ENCODE results near the gene PRPS1. TPM values are rescaled to one million over a fixed set of nuclear protein-coding genes. Genes with fewer than 3 reads are reported as not detected.

The PRPS1 gene
- total RNA-seq, 1 donor from 2014 or later: 68.6 TPM

DNA sequence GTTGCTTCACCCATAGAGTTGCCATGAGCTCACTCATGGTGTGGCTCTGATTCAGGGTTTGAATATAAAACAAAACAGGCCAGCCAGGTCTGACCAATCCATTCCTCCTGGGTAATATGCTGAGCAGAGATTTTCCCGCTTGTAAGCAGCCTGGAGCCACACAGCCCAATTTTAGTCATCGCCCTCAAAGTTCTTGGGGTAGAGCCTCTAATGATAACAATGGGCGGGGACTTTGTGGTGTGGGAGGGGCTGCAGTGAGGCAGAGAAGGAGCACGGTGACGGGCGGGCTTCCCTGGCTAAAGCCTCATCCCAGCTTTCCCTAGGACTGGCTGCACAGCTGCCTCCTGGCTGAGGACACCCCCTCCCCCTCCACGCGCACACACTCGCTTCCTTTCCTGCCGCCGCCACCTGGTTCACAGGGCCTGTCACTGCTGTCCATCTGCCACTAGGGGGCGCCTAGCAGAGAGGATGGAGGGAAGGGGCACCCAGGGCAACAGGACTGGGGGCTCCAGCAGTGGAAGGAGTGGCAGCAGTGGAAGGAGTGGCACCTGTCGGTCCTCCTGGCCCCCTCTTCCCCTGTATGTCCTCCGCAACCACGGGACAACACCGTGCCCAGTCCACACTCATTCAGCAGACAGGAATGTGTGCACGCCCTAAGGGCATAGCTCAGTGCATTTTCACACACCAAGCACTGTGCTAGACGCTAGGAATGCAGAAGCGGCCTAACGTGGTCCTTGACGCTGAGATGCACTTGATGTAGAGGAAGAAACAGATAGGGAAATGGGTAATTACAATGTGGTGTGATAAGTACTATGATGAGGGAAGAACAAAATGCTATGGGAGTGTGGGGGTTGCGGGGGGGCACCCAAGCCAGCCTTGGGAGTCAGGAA lies 26.8 kb downstream of the PRPS1 start:
- no peak overlapping the region for H3K27ac Mint-ChIP-seq (ENCODE audit: unreplicated experiment)
- TF ChIP-seq, protein P1, sequence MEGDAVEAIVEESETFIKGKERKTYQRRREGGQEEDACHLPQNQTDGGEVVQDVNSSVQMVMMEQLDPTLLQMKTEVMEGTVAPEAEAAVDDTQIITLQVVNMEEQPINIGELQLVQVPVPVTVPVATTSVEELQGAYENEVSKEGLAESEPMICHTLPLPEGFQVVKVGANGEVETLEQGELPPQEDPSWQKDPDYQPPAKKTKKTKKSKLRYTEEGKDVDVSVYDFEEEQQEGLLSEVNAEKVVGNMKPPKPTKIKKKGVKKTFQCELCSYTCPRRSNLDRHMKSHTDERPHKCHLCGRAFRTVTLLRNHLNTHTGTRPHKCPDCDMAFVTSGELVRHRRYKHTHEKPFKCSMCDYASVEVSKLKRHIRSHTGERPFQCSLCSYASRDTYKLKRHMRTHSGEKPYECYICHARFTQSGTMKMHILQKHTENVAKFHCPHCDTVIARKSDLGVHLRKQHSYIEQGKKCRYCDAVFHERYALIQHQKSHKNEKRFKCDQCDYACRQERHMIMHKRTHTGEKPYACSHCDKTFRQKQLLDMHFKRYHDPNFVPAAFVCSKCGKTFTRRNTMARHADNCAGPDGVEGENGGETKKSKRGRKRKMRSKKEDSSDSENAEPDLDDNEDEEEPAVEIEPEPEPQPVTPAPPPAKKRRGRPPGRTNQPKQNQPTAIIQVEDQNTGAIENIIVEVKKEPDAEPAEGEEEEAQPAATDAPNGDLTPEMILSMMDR (conservative IDR thresholded peaks at IDR 0.05): peak; percentile 75
- DNase-seq (ENCODE audit: low read depth, low spot score): peak; percentile 57
- no peaks in the 10 kb centered on the region for H3K4me1 Mint-ChIP-seq
- H3K4me3 Mint-ChIP-seq: no peak overlapping the region
- no peaks in the 10 kb centered on the region for H3K9me3 Mint-ChIP-seq
- no peaks in the 10 kb centered on the region for H3K27me3 Mint-ChIP-seq (ENCODE audit: low read depth)
- peaks cover 2% of the 10 kb centered on the region for H3K36me3 Mint-ChIP-seq (ENCODE audit: low read depth)

DNA sequence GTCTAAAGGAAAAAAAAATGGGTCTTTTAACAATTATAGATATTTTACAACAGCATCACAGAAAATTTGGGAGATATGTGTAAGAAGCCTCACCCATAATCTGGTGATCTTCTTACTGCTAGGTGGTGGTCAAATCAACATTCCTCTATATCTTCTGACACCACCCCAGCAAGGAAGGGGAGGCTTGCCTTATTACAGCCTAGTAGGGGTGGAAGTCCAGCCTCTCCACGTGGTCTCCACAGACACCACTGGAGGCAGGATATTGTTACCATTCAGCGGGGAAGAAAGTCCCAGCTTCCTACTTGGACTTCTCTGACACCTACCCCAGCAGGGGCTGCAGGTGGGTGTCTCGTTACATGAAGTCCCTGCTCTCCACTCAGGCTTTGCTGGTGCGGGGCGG lies 28.7 kb downstream of the PRPS1 start:
- Mint-ChIP-seq H3K27ac (ENCODE audit: unreplicated experiment) (no peak overlapping the region), H3K4me1 (peaks cover 5% of the 10 kb centered on the region), H3K36me3 (ENCODE audit: low read depth) (no peaks in the 10 kb centered on the region), H3K27me3 (ENCODE audit: low read depth) (no peaks in the 10 kb centered on the region), H3K4me3 (no peak overlapping the region), H3K9me3 (no peaks in the 10 kb centered on the region)
- TF ChIP-seq, protein P1 (conservative IDR thresholded peaks at IDR 0.05): no peak
- DNase-seq (ENCODE audit: low read depth, low spot score): no peak

DNA sequence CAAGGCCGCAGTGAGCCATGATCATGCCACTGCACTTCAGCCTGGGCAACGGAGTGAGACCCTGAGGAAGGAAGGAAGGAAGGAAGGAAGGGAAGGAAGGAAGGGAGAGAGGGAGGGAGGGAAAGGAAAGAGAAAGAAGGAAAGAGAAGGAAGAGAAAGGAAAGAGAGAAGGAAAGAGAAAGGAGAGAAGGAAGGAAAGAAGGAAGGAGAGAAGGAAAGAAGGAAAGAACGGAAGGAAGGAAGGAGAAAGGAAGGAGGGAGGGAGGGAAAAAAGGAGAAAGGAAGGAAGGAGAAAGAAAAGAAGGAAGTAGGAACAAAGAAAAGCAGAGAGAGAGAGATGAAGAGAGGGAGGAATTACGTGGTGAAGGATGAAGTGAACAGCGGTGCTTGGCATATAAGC lies 30.4 kb downstream of the PRPS1 start:
- Mint-ChIP-seq H3K27me3 (ENCODE audit: low read depth) (no peaks in the 10 kb centered on the region), H3K9me3 (no peaks in the 10 kb centered on the region), H3K36me3 (ENCODE audit: low read depth) (no peaks in the 10 kb centered on the region), H3K4me1 (peaks cover 14% of the 10 kb centered on the region), H3K27ac (ENCODE audit: unreplicated experiment) (peak overlapping the region; percentile 44), H3K4me3 (no peak overlapping the region)
- DNase-seq (ENCODE audit: low read depth, low spot score): no peak
- TF ChIP-seq, protein P1 (conservative IDR thresholded peaks at IDR 0.05): no peak

DNA sequence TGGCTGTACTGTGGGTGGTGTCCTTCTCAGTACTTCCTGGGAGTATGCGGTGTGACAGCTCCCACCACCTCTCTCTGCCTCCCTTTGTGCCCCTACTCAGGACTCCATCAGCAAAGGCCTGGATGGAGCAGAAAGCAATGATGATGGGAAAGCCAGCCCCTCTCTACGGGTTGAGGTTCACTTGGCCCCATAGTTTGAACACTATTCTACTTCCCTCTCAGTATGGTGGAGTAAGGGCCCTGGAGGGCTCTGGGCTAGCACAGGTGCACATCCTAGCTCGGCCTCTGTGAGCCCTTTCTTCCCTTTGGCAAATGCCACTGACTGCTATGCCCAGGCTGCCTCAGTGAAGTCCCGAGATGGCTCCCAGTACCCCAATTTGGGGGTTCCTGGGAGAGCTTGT lies 31.0 kb downstream of the PRPS1 start:
- no peaks in the 10 kb centered on the region for H3K36me3 Mint-ChIP-seq (ENCODE audit: low read depth)
- no peak for DNase-seq (ENCODE audit: low read depth, low spot score)
- no peaks in the 10 kb centered on the region for H3K9me3 Mint-ChIP-seq

DNA sequence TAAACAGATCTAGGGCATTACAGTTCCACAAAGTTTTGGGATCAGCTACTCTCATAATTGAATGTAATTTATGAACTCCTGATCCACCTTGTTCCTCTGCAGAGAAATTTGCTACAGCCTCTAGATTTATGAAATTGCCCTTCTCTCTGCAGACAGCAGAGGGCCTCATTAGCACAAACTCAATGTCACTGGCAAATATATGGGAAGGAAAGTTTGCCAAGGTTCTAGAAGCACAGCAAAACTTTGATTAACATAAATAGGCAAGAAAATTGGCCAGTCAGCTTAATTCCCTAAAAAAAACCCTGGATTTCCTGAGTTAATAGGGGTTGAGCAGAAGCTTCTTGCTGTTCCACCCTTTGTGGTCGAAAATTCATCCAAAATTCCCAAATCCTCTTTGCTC lies 31.5 kb downstream of the PRPS1 start:
- Mint-ChIP-seq H3K27ac (ENCODE audit: unreplicated experiment) (no peak overlapping the region), H3K27me3 (ENCODE audit: low read depth) (no peaks in the 10 kb centered on the region), H3K4me1 (peaks cover 14% of the 10 kb centered on the region), H3K4me3 (no peak overlapping the region), H3K9me3 (no peaks in the 10 kb centered on the region), H3K36me3 (ENCODE audit: low read depth) (no peaks in the 10 kb centered on the region)
- TF ChIP-seq, protein P1 (conservative IDR thresholded peaks at IDR 0.05): peak; percentile 74
- DNase-seq (ENCODE audit: low read depth, low spot score): no peak

More for the DNA sequence above, 31.0 kb downstream of the PRPS1 start:
- H3K4me1 Mint-ChIP-seq: peaks cover 14% of the 10 kb centered on the region
- TF ChIP-seq, protein P1 (conservative IDR thresholded peaks at IDR 0.05): no peak
- H3K4me3 Mint-ChIP-seq: no peak overlapping the region
- no peaks in the 10 kb centered on the region for H3K27me3 Mint-ChIP-seq (ENCODE audit: low read depth)
- H3K27ac Mint-ChIP-seq (ENCODE audit: unreplicated experiment): no peak overlapping the region

Measured in neural crest cell (in vitro differentiated cells).